DOHH2 (cell line): Measurements from ENCODE around the gene PRKAR2B.
A peak's percentile ranks its signal among the peaks of the same experiment; 100 is the strongest.

Source experiments
- H3F3A ChIP-seq: fragments of 200-600 bp; sonication (generic), shearing (Covaris generic); 2 replicates; pipeline ENCODE4 v1.6.0; 2016; ENCODE audit warnings: antibody characterized with exemption, mild to moderate bottlenecking; ENCODE audit not compliant: control insufficient read depth, insufficient read depth
- H3K27ac ChIP-seq: fragments of 200-600 bp; sonication (generic); 2 replicates; pipeline ENCODE4 v1.5.1; 2014; ENCODE audit warnings: low read depth, mild to moderate bottlenecking, low read length, moderate library complexity
- H3K27me3 ChIP-seq: fragments of 200-600 bp; sonication (generic); 2 replicates; pipeline ENCODE4 v1.6.1; 2014; ENCODE audit warnings: mild to moderate bottlenecking, low read length, mixed read lengths; ENCODE audit not compliant: control insufficient read depth
- H3K36me3 ChIP-seq: fragments of 200-600 bp; sonication (generic); 2 replicates; pipeline ENCODE4 v1.6.1; 2014; ENCODE audit warnings: mild to moderate bottlenecking, low read length, moderate library complexity, mixed read lengths; ENCODE audit not compliant: control insufficient read depth
- H3K4me1 ChIP-seq: fragments of 200-600 bp; sonication (generic); 2 replicates; pipeline ENCODE4 v1.6.1; 2014; ENCODE audit warnings: mild to moderate bottlenecking, low read length, mixed read lengths; ENCODE audit not compliant: control insufficient read depth
- H3K4me2 ChIP-seq: fragments of 200-600 bp; sonication (generic); 2 replicates; pipeline ENCODE4 v1.6.0; 2014; ENCODE audit warnings: mild to moderate bottlenecking, low read length, moderate library complexity
- H3K4me3 ChIP-seq: fragments of 200-600 bp; sonication (generic); 2 replicates; pipeline ENCODE4 v1.5.1; 2014; ENCODE audit warnings: mild to moderate bottlenecking, low read length, mixed read lengths
- H3K79me2 ChIP-seq: fragments of 200-600 bp; sonication (generic); 2 replicates; pipeline ENCODE4 v1.6.1; 2014; ENCODE audit warnings: mild to moderate bottlenecking, low read length, mixed read lengths; ENCODE audit not compliant: control insufficient read depth
- H3K9me2 ChIP-seq: fragments of 200-600 bp; sonication (generic); replicated peaks from 2 replicates; pipeline ENCODE4 v1.6.1; 2014; ENCODE audit warnings: mild to moderate bottlenecking, low read length, mixed read lengths; ENCODE audit not compliant: control insufficient read depth
- H3K9me3 ChIP-seq: fragments of 200-600 bp; sonication (generic); 2 replicates; pipeline ENCODE4 v1.6.1; 2014; ENCODE audit warnings: antibody characterized with exemption, low read length, mixed read lengths; ENCODE audit not compliant: control insufficient read depth, insufficient read depth
- H4K20me1 ChIP-seq: fragments of 200-600 bp; sonication (generic); 2 replicates; pipeline ENCODE4 v1.6.0; 2014; ENCODE audit warnings: low read depth, mild to moderate bottlenecking, antibody characterized with exemption, low read length, moderate library complexity; ENCODE audit not compliant: control insufficient read depth, insufficient read depth
- CTCF ChIP-seq: fragments of 200-600 bp; sonication (generic); IDR thresholded peaks from one replicate; pipeline ENCODE4 v1.5.1; 2014; ENCODE audit warnings: antibody characterized with exemption, mild to moderate bottlenecking, low read depth, low read length; ENCODE audit not compliant: poor library complexity, severe bottlenecking
- EZH2phosphoT487 ChIP-seq: fragments of 200-600 bp; sonication (generic); IDR thresholded peaks from 2 replicates; pipeline ENCODE4 v1.6.1; 2017; ENCODE audit warnings: borderline replicate concordance, mild to moderate bottlenecking, antibody characterized with exemption, low read length, moderate library complexity, mixed read lengths

The PRKAR2B gene

GRCh38 chr7:107057474-107057833 lies 12.9 kb downstream of the PRKAR2B start:
- no peak for TF ChIP-seq EZH2phosphoT487
- no peak for TF ChIP-seq CTCF
- peaks cover 29% of the 10 kb centered on the region for H3K4me1 ChIP-seq

GRCh38 chr7:107059468-107059867 lies 15.0 kb downstream of the PRKAR2B start:
- 0 out of 2 replicates have a peak, but pooled peaks cover under 1% of the 10 kb centered on the region for H3K9me3 ChIP-seq
- H3K27ac ChIP-seq: no peak overlapping the region
- H3K4me3 ChIP-seq: no peak overlapping the region
- peaks cover 84% of the 10 kb centered on the region for H3K79me2 ChIP-seq
- H3F3A ChIP-seq: peaks cover 2% of the 10 kb centered on the region; the same call in 1 of the 2 replicates
- H3K36me3 ChIP-seq: peaks cover 13% of the 10 kb centered on the region
- peaks cover 33% of the 10 kb centered on the region for H3K4me1 ChIP-seq
- H3K27me3 ChIP-seq: no peaks in the 10 kb centered on the region
- no peak for TF ChIP-seq CTCF
- no peak for TF ChIP-seq EZH2phosphoT487
- no peaks in the 10 kb centered on the region for H4K20me1 ChIP-seq
- H3K4me2 ChIP-seq: no peak overlapping the region
- no peaks in the 10 kb centered on the region for H3K9me2 ChIP-seq

More at GRCh38 chr7:107057474-107057833, 12.9 kb downstream of the PRKAR2B start:
- Histone ChIP-seq H3K27ac (no peak overlapping the region), H3K27me3 (no peaks in the 10 kb centered on the region), H3K4me2 (peak overlapping the region; percentile 1; the same call in 1 of the 2 replicates), H3K9me3 (0 out of 2 replicates have a peak, but pooled peaks cover 3% of the 10 kb centered on the region), H4K20me1 (no peaks in the 10 kb centered on the region), H3F3A (peaks cover 8% of the 10 kb centered on the region), H3K4me3 (no peak overlapping the region), H3K36me3 (peaks cover 26% of the 10 kb centered on the region), H3K79me2 (peaks cover 84% of the 10 kb centered on the region), H3K9me2 (no peaks in the 10 kb centered on the region)

GRCh38 chr7:107063245-107064120 lies 19.0 kb downstream of the PRKAR2B start:
- Histone ChIP-seq H3K4me2 (no peak overlapping the region; the same call in 1 of the 2 replicates), H3K79me2 (peaks cover 98% of the 10 kb centered on the region), H4K20me1 (no peaks in the 10 kb centered on the region), H3K4me1 (peaks cover 58% of the 10 kb centered on the region), H3K36me3 (peaks cover 15% of the 10 kb centered on the region), H3K9me2 (no peaks in the 10 kb centered on the region), H3F3A (peaks cover 6% of the 10 kb centered on the region; the same call in 1 of the 2 replicates), H3K27ac (no peak overlapping the region), H3K27me3 (no peaks in the 10 kb centered on the region), H3K4me3 (no peak overlapping the region), H3K9me3 (no peaks in the 10 kb centered on the region)
- TF ChIP-seq CTCF (no peak), EZH2phosphoT487 (no peak)
